ENCODE measurements around the gene BABAM2. TPM values are rescaled to one million over a fixed set of nuclear protein-coding genes. Genes with fewer than 3 reads are reported as not detected.

BABAM2 gene
- total and polyA plus RNA-seq, 2 experiments from 2014 or later: 17.8 to 21.5 TPM

GRCh38 chr2:28248511-28248910, 358.0 kb downstream of the BABAM2 start:
- Mint-ChIP-seq H3K9me3 (no peaks in the 10 kb centered on the region), H3K36me3 (ENCODE audit: low read depth) (no peaks in the 10 kb centered on the region), H3K4me3 (no peak overlapping the region), H3K27ac (no peak overlapping the region), H3K27me3 (ENCODE audit: insufficient read depth, low read depth, poor library complexity) (peaks cover 2% of the 10 kb centered on the region), H3K4me1 (peaks cover 4% of the 10 kb centered on the region; the same call in 2 of the 3 replicates)
- DNase-seq (ENCODE audit: low spot score) (no peak), ATAC-seq (no peak)
- Histone ChIP-seq H3K4me1 (ENCODE audit: insufficient read depth) (no peaks in the 10 kb centered on the region), H3K4me2 (no peak overlapping the region), H3K9me2 (ENCODE audit: insufficient read depth) (no peaks in the 10 kb centered on the region), H3K27ac (ENCODE audit: low read depth) (no peak overlapping the region), H3K27me3 (ENCODE audit: insufficient read depth) (no peaks in the 10 kb centered on the region), H3F3A (replicated peaks; ENCODE audit: low read depth) (no peaks in the 10 kb centered on the region), H2AFZ (no peak overlapping the region), H3K36me3 (ENCODE audit: insufficient read depth) (no peaks in the 10 kb centered on the region), H3K79me2 (replicated peaks; ENCODE audit: insufficient read depth) (no peaks in the 10 kb centered on the region), H4K20me1 (replicated peaks; ENCODE audit: insufficient read depth) (no peaks in the 10 kb centered on the region), H3K4me3 (no peak overlapping the region)
- TF ChIP-seq ZNF331 (CRISPR knock-in tag; IDR thresholded peaks at IDR 0.05; ENCODE audit: low read depth) (no peak), STAT1 (IDR thresholded peaks at IDR 0.05; ENCODE audit: unreplicated experiment) (no peak), EZH2phosphoT487 (IDR thresholded peaks at IDR 0.05; ENCODE audit: unreplicated experiment) (no peak), POLR2AphosphoS5 (IDR thresholded peaks at IDR 0.05; ENCODE audit: low read depth) (no peak), CREB1 (CRISPR knock-in tag; IDR thresholded peaks at IDR 0.05; ENCODE audit: low read depth) (no peak), ZNF462 (CRISPR knock-in tag; IDR thresholded peaks at IDR 0.05) (no peak), EZH2 (IDR thresholded peaks at IDR 0.05; ENCODE audit: low read depth, unreplicated experiment) (no peak), JUNB (IDR thresholded peaks at IDR 0.05; ENCODE audit: unreplicated experiment) (no peak), NANOG (IDR thresholded peaks at IDR 0.05; ENCODE audit: borderline replicate concordance) (no peak), CTCF (conservative IDR thresholded peaks at IDR 0.05; ENCODE audit: low read depth in 2 of 2) (no peak), ZNF114 (CRISPR knock-in tag; IDR thresholded peaks at IDR 0.05) (no peak), REST (IDR thresholded peaks at IDR 0.05; ENCODE audit: unreplicated experiment) (no peak), ETS1 (IDR thresholded peaks at IDR 0.05) (no peak)
